NCI-H1048 (cell line): ENCODE results near the gene TNFRSF8.

Source experiments
- DNase-seq: peaks from one replicate; lab custom pipeline; 2025; lab: John Stamatoyannopoulos, UW

TNFRSF8 gene

DNA sequence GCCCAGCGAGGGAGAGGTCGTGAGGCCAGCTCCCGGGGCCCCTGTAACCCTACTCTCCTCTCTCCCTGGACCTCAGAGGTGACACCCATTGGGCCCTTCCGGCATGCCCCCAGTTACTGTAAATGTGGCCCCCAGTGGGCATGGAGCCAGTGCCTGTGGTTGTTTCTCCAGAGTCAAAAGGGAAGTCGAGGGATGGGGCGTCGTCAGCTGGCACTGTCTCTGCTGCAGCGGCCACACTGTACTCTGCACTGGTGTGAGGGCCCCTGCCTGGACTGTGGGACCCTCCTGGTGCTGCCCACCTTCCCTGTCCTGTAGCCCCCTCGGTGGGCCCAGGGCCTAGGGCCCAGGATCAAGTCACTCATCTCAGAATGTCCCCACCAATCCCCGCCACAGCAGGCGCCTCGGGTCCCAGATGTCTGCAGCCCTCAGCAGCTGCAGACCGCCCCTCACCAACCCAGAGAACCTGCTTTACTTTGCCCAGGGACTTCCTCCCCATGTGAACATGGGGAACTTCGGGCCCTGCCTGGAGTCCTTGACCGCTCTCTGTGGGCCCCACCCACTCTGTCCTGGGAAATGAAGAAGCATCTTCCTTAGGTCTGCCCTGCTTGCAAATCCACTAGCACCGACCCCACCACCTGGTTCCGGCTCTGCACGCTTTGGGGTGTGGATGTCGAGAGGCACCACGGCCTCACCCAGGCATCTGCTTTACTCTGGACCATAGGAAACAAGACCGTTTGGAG is 80.0 kb downstream of the TNFRSF8 start:
- DNase-seq = no peak

- DNase-seq = no peak
Observed at GRCh38 chr1:12143631-12144155, 80.6 kb downstream of the TNFRSF8 start.

DNA sequence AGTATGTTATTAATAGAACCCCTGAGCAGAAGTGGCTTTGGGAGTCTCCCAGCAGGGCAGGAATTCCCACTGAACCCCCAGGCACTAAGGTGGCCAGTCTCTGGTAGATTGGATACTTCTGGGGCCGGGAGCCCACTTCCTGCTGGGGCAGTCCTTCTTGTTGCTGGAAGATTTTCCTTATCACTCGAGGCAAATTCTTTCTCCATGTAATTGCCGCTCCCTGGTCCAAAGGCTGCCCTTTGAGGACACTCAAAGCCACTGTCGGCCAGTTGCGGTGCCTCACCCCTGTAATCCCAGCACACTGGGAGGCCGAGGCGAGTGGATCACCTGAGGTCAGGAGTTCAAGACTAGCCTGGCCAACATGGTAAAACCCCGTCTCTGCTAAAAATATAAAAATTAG is 81.1 kb downstream of the TNFRSF8 start:
- no peak for DNase-seq

DNA sequence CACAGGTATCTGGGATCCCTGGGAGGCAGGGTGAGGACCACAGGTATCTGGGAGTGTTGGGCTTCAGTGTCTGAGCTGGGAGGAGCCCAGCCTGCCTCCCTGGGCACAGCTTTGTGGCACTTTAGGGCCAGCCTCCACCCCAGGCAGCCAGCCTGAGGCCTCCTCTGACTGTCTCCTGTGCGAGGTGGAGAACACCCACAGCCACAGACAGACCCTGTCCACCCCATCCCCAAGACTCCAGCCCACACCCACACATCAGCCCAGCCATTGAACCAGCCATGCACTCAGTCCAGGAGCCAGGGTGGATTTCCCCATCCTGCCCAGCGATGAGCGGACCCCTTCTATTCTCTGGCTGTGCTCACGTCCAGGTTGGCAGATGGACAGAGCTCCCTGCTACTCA is 81.9 kb downstream of the TNFRSF8 start:
- DNase-seq = no peak

GRCh38 chr1:12145616-12146342 is 82.7 kb downstream of the TNFRSF8 start:
- no peak for DNase-seq

- no peak for DNase-seq
Observed at GRCh38 chr1:12146343-12147112, 83.4 kb downstream of the TNFRSF8 start.

GRCh38 chr1:12147201-12147701 is 84.1 kb downstream of the TNFRSF8 start:
- no peak for DNase-seq

- DNase-seq = no peak
Observed at GRCh38 chr1:12148160-12148957, 85.3 kb downstream of the TNFRSF8 start.

GRCh38 chr1:12148958-12149790 is 86.1 kb downstream of the TNFRSF8 start:
- DNase-seq = no peak

DNA sequence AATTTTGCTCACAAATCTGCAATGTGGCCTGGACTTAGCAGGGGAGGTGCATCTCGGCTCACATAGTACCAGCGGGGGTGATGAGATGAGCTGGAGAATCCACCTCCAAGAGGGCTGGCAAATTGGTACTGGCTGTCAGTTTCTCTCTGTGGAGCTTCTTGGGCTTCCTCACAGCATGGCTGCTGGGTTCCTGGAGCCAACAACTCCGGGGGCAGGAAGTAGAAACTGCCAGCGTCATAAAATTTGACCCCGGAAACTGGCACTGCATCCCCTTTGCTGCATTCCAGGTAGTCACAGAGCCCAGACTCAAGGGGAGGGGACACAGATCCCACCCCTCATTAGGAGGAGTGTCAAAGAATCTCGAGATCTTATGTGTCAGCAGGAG is 86.7 kb downstream of the TNFRSF8 start:
- no peak for DNase-seq

- DNase-seq = no peak
Observed at GRCh38 chr1:12150456-12151200, 87.5 kb downstream of the TNFRSF8 start.

DNA sequence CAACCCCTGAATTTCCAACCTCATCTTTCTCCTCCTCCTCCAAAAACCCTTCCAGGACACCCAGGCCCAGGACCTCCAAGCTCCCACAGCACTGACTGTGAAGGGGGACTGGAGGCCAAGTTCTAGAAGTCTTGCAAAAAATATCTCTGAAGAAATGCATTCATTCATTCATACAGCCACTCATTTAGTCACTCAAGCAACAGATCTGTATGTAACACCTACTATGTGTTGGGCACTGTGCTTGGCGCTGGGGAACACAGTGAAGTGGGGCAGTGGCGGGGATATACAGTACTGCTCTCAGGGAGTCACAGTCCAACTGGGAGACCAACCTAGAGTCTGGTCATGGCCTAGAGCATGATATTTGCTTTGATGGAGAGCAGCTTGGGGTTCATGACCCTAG is 88.4 kb downstream of the TNFRSF8 start:
- DNase-seq = no peak

DNA sequence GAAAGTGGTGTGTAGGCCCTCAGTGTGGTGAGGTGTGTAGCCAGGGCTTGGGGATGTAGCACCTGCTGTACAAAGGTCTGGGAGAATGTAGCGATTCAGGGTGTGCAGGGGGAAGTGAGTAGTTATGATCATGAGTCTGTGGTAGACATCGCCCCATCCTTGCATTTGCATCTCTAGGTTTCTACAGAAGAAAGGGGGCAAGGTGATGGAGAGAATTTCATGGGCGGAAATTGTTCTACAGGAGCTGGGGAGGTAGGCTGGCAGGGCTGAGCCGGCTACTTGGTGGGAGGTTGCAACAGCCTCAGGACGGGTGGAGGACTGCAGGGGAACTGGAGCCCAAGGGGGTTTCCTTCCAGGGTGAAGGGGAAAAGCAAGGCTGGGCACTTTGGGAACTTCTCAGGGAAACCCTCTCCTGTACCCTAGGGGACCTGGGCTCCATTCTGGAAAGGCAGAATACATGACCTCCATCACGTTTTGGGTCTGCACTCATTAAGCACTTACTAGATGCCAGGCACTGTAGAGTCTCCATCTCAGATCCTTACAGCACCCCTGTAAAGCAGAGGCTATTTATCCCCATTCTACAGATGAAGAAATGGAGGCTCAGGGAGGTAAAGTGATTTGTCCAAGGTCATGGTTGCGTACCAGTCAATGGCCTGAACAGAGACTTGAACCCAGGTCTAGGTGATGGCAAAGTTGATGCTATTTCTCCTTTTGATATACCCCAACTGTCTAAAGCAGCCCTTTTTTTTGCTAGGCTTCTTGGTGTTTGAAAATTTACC is 89.2 kb downstream of the TNFRSF8 start:
- DNase-seq = no peak

GRCh38 chr1:12153181-12153785 is 90.2 kb downstream of the TNFRSF8 start:
- no peak for DNase-seq

DNA sequence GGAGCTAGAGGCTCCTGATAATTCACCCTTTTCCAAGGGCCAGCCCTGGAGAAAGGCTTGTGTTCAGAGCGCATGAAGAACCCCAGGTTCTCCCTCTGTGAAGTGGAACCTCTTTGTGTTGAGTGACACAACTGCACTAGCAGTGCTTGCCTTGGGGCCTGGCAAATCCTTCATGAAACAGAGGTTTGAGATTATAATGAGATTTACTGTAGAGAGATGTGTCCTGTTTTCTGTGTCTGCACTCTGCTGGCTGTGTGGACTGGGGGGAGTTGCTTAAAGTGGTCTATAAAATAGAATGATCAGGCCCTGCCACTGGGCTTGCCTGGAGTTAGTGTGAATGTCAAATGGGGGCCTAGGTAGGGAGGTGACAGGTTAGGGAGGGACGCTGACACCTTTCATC is 92.2 kb downstream of the TNFRSF8 start:
- no peak for DNase-seq

DNA sequence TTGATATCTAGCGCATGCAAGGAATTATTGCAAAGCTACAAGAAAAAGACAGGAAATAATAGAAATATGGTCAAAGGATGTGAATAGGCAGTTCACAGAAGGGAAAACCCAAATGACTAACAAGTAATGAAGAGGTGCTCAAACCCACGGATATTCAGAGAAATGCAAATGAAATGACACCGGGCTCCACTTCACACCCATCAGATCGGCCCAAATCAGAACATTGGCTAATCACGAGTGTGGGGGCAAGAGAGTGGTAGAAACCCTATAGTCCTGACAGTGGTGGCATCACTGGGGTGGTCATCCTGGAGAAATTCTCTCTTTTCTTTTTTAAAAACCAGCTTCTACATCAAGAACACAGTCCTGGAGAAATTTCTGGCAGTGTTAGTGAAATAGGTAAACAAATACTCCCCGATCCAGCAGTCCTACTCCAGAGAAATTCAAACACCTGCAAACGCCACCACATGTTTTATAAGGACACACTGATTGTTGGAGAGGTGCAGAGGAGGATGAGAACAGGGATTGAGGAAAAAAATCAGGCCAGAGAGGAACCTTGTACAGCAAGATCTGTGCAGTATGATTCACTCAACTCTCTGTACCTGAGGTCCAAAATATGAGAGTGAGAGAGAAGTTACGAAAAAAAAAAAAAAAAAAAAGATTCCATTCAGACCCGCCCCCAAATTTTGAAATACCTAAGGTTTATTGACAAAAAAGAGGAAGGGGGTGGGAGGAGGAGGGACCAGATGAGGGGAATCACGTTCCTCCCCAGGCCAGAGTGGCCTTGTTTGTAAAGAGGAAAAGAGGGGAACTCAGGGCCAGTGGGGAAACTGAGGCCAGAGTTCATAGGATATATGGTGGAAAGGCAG is 94.5 kb downstream of the TNFRSF8 start:
- DNase-seq = no peak

GRCh38 chr1:12158357-12159092 is 95.4 kb downstream of the TNFRSF8 start:
- DNase-seq = no peak
